HEK293 (cell line): Measurements from ENCODE around the gene ATP8B4.

Experiments
- CTCF ChIA-PET: fragments of 350-600 bp; formaldehyde crosslinking; extraction: SDS; loops from one replicate; lab custom pipeline; 2021; ENCODE audit warnings: antibody characterized with exemption; lab: Yijun Ruan, JAX
- POLR2A ChIA-PET: fragments of 300-600 bp; formaldehyde crosslinking; extraction: SDS; loops from one replicate; lab custom pipeline; 2020; ENCODE audit warnings: antibody characterized with exemption, inconsistent platforms; lab: Yijun Ruan, JAX
- H3K27ac ChIP-seq: fragments of 200-500 bp; sonication (Bioruptor generic); 2 replicates; pipeline ENCODE4 v1.5.1; 2014; ENCODE audit warnings: low read depth, low read length, control low read depth, inconsistent platforms; ENCODE audit errors: extremely low read depth
- H3K36me3 ChIP-seq, 2 experiments: fragments of 200-500 bp in 1 of 2; sonication (Bioruptor generic) in 1 of 2; 1 replicate in 1 of 2; 2 replicates in 1 of 2; pipeline ENCODE4 v1.5.1; 2014 to 2017; ENCODE audit warnings: inconsistent platforms in 2 of 2, low read length in 2 of 2; ENCODE audit not compliant: control insufficient read depth in 2 of 2, insufficient read depth in 1 of 2
- H3K4me1 ChIP-seq: fragments of 200-500 bp; sonication (Bioruptor generic); 2 replicates; pipeline ENCODE4 v1.5.1; 2014; ENCODE audit warnings: mild to moderate bottlenecking, low read length, inconsistent platforms; ENCODE audit not compliant: control insufficient read depth, insufficient read depth
- H3K4me3 ChIP-seq: 2 replicates; pipeline ENCODE4 v1.5.1; 2011; ENCODE audit warnings: low read depth, mild to moderate bottlenecking, control low read depth, low read length, moderate library complexity
- H3K9me3 ChIP-seq: fragments of 200-500 bp; sonication (Bioruptor generic); 2 replicates; pipeline ENCODE4 v1.5.1; 2014; ENCODE audit warnings: low read depth, low read length, inconsistent platforms; ENCODE audit not compliant: control insufficient read depth, insufficient read depth
- ATF2 ChIP-seq: fragments of 450-650 bp; formaldehyde crosslinking; IDR thresholded peaks from 2 replicates; pipeline ENCODE4 v1.5.1; 2016; ENCODE audit warnings: missing biosample characterization, missing genetic modification characterization, low read depth
- KLF17 ChIP-seq: fragments of 450-650 bp; formaldehyde crosslinking; IDR thresholded peaks from 2 replicates; pipeline ENCODE4 v1.5.1; 2016; ENCODE audit warnings: missing biosample characterization, missing genetic modification characterization
- KLF8 ChIP-seq: fragments of 450-650 bp; formaldehyde crosslinking; IDR thresholded peaks from 2 replicates; pipeline ENCODE4 v1.5.1; 2016; ENCODE audit warnings: missing biosample characterization, missing genetic modification characterization
- SCRT1 ChIP-seq: fragments of 450-650 bp; formaldehyde crosslinking; IDR thresholded peaks from 2 replicates; pipeline ENCODE4 v1.5.1; 2016; ENCODE audit warnings: missing biosample characterization, missing genetic modification characterization, borderline replicate concordance
- SCRT2 ChIP-seq: fragments of 450-650 bp; formaldehyde crosslinking; IDR thresholded peaks from 2 replicates; pipeline ENCODE4 v1.5.1; 2016; ENCODE audit warnings: missing biosample characterization, missing genetic modification characterization
- SETDB1 ChIP-seq: IDR thresholded peaks from one replicate; pipeline ENCODE4 v1.6.1; 2017; ENCODE audit warnings: mild to moderate bottlenecking, low read length, moderate library complexity, mixed read lengths; ENCODE audit not compliant: insufficient read length
- ZFP3 ChIP-seq: fragments of 450-650 bp; formaldehyde crosslinking; IDR thresholded peaks from 2 replicates; pipeline ENCODE4 v1.5.1; 2016; ENCODE audit warnings: low read depth, missing biosample characterization, missing genetic modification characterization
- ZFP69B ChIP-seq: fragments of 450-650 bp; formaldehyde crosslinking; IDR thresholded peaks from 2 replicates; pipeline ENCODE4 v1.5.1; 2016; ENCODE audit warnings: missing biosample characterization, missing genetic modification characterization
- ZNF114 ChIP-seq: fragments of 450-650 bp; formaldehyde crosslinking; IDR thresholded peaks from 2 replicates; pipeline ENCODE4 v1.5.0; 2017; ENCODE audit warnings: missing biosample characterization, missing genetic modification characterization
- ZNF157 ChIP-seq: fragments of 450-650 bp; formaldehyde crosslinking; IDR thresholded peaks from 2 replicates; pipeline ENCODE4 v1.5.1; 2016; ENCODE audit warnings: missing biosample characterization, missing genetic modification characterization
- ZNF18 ChIP-seq: fragments of 450-650 bp; formaldehyde crosslinking; IDR thresholded peaks from 2 replicates; pipeline ENCODE4 v1.5.1; 2016; ENCODE audit warnings: missing biosample characterization, missing genetic modification characterization
- ZNF2 ChIP-seq: fragments of 450-650 bp; formaldehyde crosslinking; IDR thresholded peaks from 2 replicates; pipeline ENCODE4 v1.5.1; 2016; ENCODE audit warnings: missing biosample characterization, missing genetic modification characterization
- ZNF23 ChIP-seq: fragments of 450-650 bp; formaldehyde crosslinking; IDR thresholded peaks from 2 replicates; pipeline ENCODE4 v1.5.1; 2016; ENCODE audit warnings: missing biosample characterization, missing genetic modification characterization, borderline replicate concordance
- ZNF292 ChIP-seq: fragments of 450-650 bp; formaldehyde crosslinking; IDR thresholded peaks from 2 replicates; pipeline ENCODE4 v1.5.1; 2016; ENCODE audit warnings: low read depth, missing biosample characterization, missing genetic modification characterization, borderline replicate concordance
- ZNF311 ChIP-seq: fragments of 450-650 bp; formaldehyde crosslinking; IDR thresholded peaks from 2 replicates; pipeline ENCODE4 v1.5.1; 2017; ENCODE audit warnings: missing biosample characterization, missing genetic modification characterization, borderline replicate concordance
- ZNF354C ChIP-seq: fragments of 450-650 bp; formaldehyde crosslinking; IDR thresholded peaks from 2 replicates; pipeline ENCODE4 v1.5.1; 2016; ENCODE audit warnings: missing biosample characterization, missing genetic modification characterization, low read depth, borderline replicate concordance
- ZNF391 ChIP-seq: fragments of 450-650 bp; formaldehyde crosslinking; IDR thresholded peaks from 2 replicates; pipeline ENCODE4 v1.5.1; 2016; ENCODE audit warnings: low read depth, missing biosample characterization, missing genetic modification characterization, borderline replicate concordance
- ZNF394 ChIP-seq: fragments of 450-650 bp; formaldehyde crosslinking; IDR thresholded peaks from 2 replicates; pipeline ENCODE4 v1.5.1; 2016; ENCODE audit warnings: missing biosample characterization, missing genetic modification characterization, mild to moderate bottlenecking, moderate library complexity, borderline replicate concordance
- ZNF501 ChIP-seq: fragments of 450-650 bp; formaldehyde crosslinking; IDR thresholded peaks from 2 replicates; pipeline ENCODE4 v1.5.1; 2016; ENCODE audit warnings: missing biosample characterization, missing genetic modification characterization
- ZNF529 ChIP-seq: fragments of 450-650 bp; formaldehyde crosslinking; IDR thresholded peaks from 2 replicates; pipeline ENCODE4 v1.5.1; 2017; ENCODE audit warnings: missing genetic modification characterization, missing biosample characterization; ENCODE audit not compliant: insufficient replicate concordance
- ZNF596 ChIP-seq: fragments of 450-650 bp; IDR thresholded peaks from 2 replicates; pipeline ENCODE4 v1.5.0; 2018; ENCODE audit warnings: missing biosample characterization, mild to moderate bottlenecking, missing genetic modification characterization, moderate library complexity
- ZNF626 ChIP-seq: fragments of 450-650 bp; sonication (Bioruptor Pico); formaldehyde crosslinking; IDR thresholded peaks from 2 replicates; pipeline ENCODE4 v1.5.1; 2018; ENCODE audit warnings: missing biosample characterization, missing genetic modification characterization, inconsistent platforms
- ZNF660 ChIP-seq: fragments of 450-650 bp; IDR thresholded peaks from 2 replicates; pipeline ENCODE4 v1.5.1; 2018; ENCODE audit warnings: missing biosample characterization, mild to moderate bottlenecking, missing genetic modification characterization
- ZNF747 ChIP-seq: fragments of 450-650 bp; formaldehyde crosslinking; IDR thresholded peaks from 2 replicates; pipeline ENCODE4 v1.5.1; 2016; ENCODE audit warnings: missing biosample characterization, missing genetic modification characterization
- ZNF768 ChIP-seq: fragments of 450-650 bp; formaldehyde crosslinking; IDR thresholded peaks from 2 replicates; pipeline ENCODE4 v1.5.1; 2018; ENCODE audit warnings: missing biosample characterization, mild to moderate bottlenecking, missing genetic modification characterization
- ZNF843 ChIP-seq: fragments of 450-650 bp; formaldehyde crosslinking; IDR thresholded peaks from 2 replicates; pipeline ENCODE4 v1.5.1; 2016; ENCODE audit warnings: missing biosample characterization, missing genetic modification characterization
- ZSCAN4 ChIP-seq: fragments of 450-650 bp; formaldehyde crosslinking; IDR thresholded peaks from 2 replicates; pipeline ENCODE4 v1.5.1; 2017; ENCODE audit warnings: missing biosample characterization, missing genetic modification characterization
- TF ChIP-seq, protein P1 (sequence below): sonication (generic); formaldehyde crosslinking; IDR thresholded peaks from 2 replicates; pipeline ENCODE4 v1.8.1; 2022; ENCODE audit warnings: mild to moderate bottlenecking, moderate library complexity, missing genetic modification reagents

Gene ATP8B4

DNA sequence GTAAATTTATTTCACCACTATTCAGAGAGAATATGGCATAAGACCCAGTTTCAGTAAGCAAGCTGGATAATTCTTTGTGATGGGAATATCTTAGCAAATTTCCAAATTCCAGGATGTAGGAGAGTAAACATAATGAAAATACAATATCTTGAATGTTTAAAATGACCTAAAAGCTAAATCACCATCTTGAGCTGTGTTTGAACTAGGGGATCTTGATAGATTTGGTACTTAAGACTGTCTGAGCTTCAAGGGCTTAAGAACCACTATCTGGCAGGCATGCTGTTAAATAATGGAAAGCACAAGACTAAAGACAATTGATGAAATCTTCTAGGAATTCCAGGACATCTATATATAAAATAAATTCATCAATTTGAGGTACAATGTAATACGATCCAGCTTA, 217.7 kb downstream of the ATP8B4 start (continued):
- TF ChIP-seq SCRT1 = no peak
- TF ChIP-seq KLF8 (tag by site-specific recombination) = no peak

- H3K36me3 ChIP-seq = no peaks in the 10 kb centered on the region
- TF ChIP-seq ZSCAN4 (tag by site-specific recombination) = no peak
- no peak for TF ChIP-seq ZNF596 (tag by site-specific recombination)
- no peak for TF ChIP-seq ZNF23
- no peak for TF ChIP-seq ZNF2 (tag by site-specific recombination)
- no peak for TF ChIP-seq ZNF354C (tag by site-specific recombination)
- no peak for TF ChIP-seq ZFP69B (tag by site-specific recombination)
- no peak for TF ChIP-seq ZFP3 (tag by site-specific recombination)
- TF ChIP-seq ZNF501 (tag by site-specific recombination) = no peak
- TF ChIP-seq ZNF292 = no peak
- no peak for TF ChIP-seq ZNF114 (tag by site-specific recombination)
- no peak for TF ChIP-seq SETDB1
- no peak for TF ChIP-seq ZNF311
- TF ChIP-seq, all 188 proteins: peak for 0
- Histone ChIP-seq H3K4me3 (no peak overlapping the region), H3K27ac (no peak overlapping the region), H3K9me3 (no peaks in the 10 kb centered on the region), H3K4me1 (no peaks in the 10 kb centered on the region)
- POLR2A ChIA-PET = no interaction called here
- CTCF ChIA-PET = interaction anchor here (0.7 kb wide), 1 partner anchor 451 kb away, joined by 3 read pairs; no protein-coding TSS in a partner anchor
Observed at GRCh38 chr15:49900903-49901235, 218.2 kb downstream of the ATP8B4 start.

DNA sequence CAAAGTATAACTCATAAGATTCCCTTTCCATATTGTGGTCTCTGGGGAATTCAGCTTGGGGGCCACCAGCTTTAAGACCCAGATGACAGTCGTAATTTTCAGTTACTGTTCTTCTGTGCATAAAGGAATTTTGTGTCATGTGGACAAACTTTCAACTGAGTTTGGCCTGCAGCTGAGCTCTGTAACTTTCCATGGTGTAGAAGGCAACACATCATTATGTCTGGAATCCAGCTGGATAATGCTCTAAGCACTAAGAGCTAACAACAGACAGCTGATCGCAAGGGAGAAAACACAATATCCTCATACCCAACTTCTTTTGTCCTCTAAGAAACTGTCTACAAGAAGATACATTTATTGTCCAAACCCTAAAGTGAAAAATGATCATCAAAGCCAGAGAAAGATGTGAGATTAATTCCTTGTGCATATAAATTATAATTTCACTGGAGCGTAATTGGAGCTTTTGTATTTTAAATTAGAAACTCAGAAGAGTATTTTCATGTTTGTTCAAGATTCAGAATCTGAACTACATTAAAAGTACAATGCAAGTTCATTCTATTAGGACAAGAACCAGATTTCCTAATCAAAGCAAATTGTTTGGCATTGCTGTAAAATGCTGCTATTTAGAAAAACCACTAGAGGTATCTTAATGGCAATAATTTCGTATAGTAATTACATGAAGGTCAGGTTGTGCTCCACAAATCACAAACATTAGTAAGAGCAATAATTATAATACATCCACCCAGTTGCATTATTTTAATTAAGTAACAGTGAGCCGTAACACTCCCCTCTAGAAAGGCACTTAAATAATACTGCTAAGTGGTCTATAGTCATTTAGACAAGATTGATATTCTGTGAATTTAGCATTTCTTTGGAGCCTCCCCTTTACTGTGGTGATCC, 218.8 kb downstream of the ATP8B4 start:
- Histone ChIP-seq H3K4me1 (no peaks in the 10 kb centered on the region), H3K4me3 (no peak overlapping the region), H3K36me3 (no peaks in the 10 kb centered on the region), H3K9me3 (no peaks in the 10 kb centered on the region), H3K27ac (no peak overlapping the region)
- ChIA-PET POLR2A (no interaction called here), CTCF (interaction anchor here (0.6 kb wide), 1 partner anchor 109 kb away, joined by 3 read pairs; no protein-coding TSS in a partner anchor)
- TF ChIP-seq ZNF18 (tag by site-specific recombination) = no peak
- TF ChIP-seq KLF17 = no peak
- TF ChIP-seq, protein P1, sequence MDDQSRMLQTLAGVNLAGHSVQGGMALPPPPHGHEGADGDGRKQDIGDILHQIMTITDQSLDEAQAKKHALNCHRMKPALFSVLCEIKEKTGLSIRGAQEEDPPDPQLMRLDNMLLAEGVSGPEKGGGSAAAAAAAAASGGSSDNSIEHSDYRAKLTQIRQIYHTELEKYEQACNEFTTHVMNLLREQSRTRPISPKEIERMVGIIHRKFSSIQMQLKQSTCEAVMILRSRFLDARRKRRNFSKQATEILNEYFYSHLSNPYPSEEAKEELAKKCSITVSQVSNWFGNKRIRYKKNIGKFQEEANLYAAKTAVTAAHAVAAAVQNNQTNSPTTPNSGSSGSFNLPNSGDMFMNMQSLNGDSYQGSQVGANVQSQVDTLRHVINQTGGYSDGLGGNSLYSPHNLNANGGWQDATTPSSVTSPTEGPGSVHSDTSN (CRISPR knock-in tag) = no peak
- TF ChIP-seq ZNF747 = no peak
- no peak for TF ChIP-seq ZNF157
- TF ChIP-seq ZNF529 (tag by site-specific recombination) = no peak
- no peak for TF ChIP-seq ZNF2 (tag by site-specific recombination)
- TF ChIP-seq ZNF843 (tag by site-specific recombination) = no peak
- TF ChIP-seq ZNF394 = no peak
- no peak for TF ChIP-seq ATF2 (tag by site-specific recombination)
- TF ChIP-seq ZNF626 (tag by site-specific recombination) = no peak
- TF ChIP-seq ZNF391 = no peak
- TF ChIP-seq SCRT2 = no peak
- no peak for TF ChIP-seq ZNF768
- TF ChIP-seq ZFP3 (tag by site-specific recombination) = no peak
- no peak for TF ChIP-seq ZNF660 (tag by site-specific recombination)
